SK-N-SH treated with all-trans-retinoic acid at 6 μM for 48 hours (cell line): ENCODE measurements around the gene SLC22A14.

ENCODE experiments used
- ATAC-seq: fragments of 200-7000 bp; cut with Tn5 transposase; 3 replicates; pipeline ENCODE4 v1.9.1; 2020; ENCODE audit warnings: mild to moderate bottlenecking, moderate library complexity
- GLIS3 ChIP-seq: fragments of 250-450 bp; sonication (Bioruptor Pico); IDR thresholded peaks from 2 replicates; pipeline ENCODE4 v1.5.0; 2020; ENCODE audit warnings: mild to moderate bottlenecking, moderate library complexity
- ISL1 ChIP-seq: fragments of 250-450 bp; sonication (Bioruptor Pico); IDR thresholded peaks from 2 replicates; pipeline ENCODE4 v2.1.2; 2022; ENCODE audit warnings: mild to moderate bottlenecking, moderate library complexity
- PPARA ChIP-seq: fragments of 250-450 bp; sonication (Bioruptor Pico); IDR thresholded peaks from 2 replicates; pipeline ENCODE4 v1.5.0; 2020; ENCODE audit warnings: mild to moderate bottlenecking, borderline replicate concordance
- ZC3H10 ChIP-seq: fragments of 250-450 bp; sonication (Bioruptor Pico); IDR thresholded peaks from 2 replicates; pipeline ENCODE4 v1.5.1; 2021; ENCODE audit warnings: mild to moderate bottlenecking, moderate library complexity
- ZFP3 ChIP-seq: fragments of 250-450 bp; sonication (Bioruptor Pico); IDR thresholded peaks from 2 replicates; pipeline ENCODE4 v1.5.0; 2020; ENCODE audit warnings: mild to moderate bottlenecking, moderate library complexity
- ZFP30 ChIP-seq: fragments of 450-650 bp; formaldehyde crosslinking; IDR thresholded peaks from 2 replicates; pipeline ENCODE4 v1.5.0; 2022; ENCODE audit warnings: mild to moderate bottlenecking, moderate library complexity
- ZNF8 ChIP-seq: fragments of 450-650 bp; formaldehyde crosslinking; IDR thresholded peaks from 2 replicates; pipeline ENCODE4 v1.5.0; 2020; ENCODE audit warnings: mild to moderate bottlenecking, moderate library complexity
- TF ChIP-seq, protein P1 (sequence below): fragments of 250-450 bp; sonication (Bioruptor Pico); IDR thresholded peaks from 2 replicates; pipeline ENCODE4 v1.5.0; 2020; ENCODE audit warnings: mild to moderate bottlenecking, moderate library complexity
- TF ChIP-seq, protein P2 (sequence below): fragments of 250-450 bp; sonication (Bioruptor Pico); IDR thresholded peaks from 2 replicates; pipeline ENCODE4 v1.8.0; 2020; ENCODE audit warnings: mild to moderate bottlenecking, moderate library complexity, borderline replicate concordance
- TF ChIP-seq, protein P3 (sequence below): fragments of 250-450 bp; sonication (Bioruptor Pico); IDR thresholded peaks from 2 replicates; pipeline ENCODE4 v1.5.1; 2020; ENCODE audit warnings: low read depth, mild to moderate bottlenecking, moderate library complexity

The SLC22A14 gene

DNA sequence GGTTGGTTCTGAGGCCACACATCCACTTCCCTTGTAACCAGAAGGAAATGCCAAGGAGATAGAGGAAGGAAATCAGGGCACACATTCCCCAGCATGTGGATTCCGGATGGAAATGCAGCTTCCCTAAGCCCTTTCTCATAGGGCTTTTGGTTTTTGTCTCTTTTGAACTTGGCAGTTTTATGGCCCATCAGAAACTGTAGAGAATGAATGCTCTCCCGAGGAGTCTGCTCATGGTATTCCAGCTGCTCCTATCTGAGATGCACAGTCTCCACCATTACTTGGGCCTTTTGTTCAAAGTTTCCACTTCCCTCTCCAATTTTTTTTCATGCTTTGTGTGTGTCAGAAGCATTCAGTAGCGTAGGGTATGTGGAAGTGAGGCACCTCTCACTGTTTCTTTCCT, 85.7 kb downstream of the SLC22A14 start:
- no peak for ATAC-seq
- TF ChIP-seq PPARA (CRISPR knock-in tag) (no peak), ZC3H10 (CRISPR knock-in tag) (no peak), GLIS3 (CRISPR knock-in tag) (no peak), ZFP3 (CRISPR knock-in tag) (no peak), ZFP30 (no peak), ISL1 (CRISPR knock-in tag) (no peak), ZNF8 (no peak)
- TF ChIP-seq, protein P1, sequence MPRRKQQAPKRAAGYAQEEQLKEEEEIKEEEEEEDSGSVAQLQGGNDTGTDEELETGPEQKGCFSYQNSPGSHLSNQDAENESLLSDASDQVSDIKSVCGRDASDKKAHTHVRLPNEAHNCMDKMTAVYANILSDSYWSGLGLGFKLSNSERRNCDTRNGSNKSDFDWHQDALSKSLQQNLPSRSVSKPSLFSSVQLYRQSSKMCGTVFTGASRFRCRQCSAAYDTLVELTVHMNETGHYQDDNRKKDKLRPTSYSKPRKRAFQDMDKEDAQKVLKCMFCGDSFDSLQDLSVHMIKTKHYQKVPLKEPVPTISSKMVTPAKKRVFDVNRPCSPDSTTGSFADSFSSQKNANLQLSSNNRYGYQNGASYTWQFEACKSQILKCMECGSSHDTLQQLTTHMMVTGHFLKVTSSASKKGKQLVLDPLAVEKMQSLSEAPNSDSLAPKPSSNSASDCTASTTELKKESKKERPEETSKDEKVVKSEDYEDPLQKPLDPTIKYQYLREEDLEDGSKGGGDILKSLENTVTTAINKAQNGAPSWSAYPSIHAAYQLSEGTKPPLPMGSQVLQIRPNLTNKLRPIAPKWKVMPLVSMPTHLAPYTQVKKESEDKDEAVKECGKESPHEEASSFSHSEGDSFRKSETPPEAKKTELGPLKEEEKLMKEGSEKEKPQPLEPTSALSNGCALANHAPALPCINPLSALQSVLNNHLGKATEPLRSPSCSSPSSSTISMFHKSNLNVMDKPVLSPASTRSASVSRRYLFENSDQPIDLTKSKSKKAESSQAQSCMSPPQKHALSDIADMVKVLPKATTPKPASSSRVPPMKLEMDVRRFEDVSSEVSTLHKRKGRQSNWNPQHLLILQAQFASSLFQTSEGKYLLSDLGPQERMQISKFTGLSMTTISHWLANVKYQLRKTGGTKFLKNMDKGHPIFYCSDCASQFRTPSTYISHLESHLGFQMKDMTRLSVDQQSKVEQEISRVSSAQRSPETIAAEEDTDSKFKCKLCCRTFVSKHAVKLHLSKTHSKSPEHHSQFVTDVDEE (CRISPR knock-in tag): no peak
- TF ChIP-seq, protein P2, sequence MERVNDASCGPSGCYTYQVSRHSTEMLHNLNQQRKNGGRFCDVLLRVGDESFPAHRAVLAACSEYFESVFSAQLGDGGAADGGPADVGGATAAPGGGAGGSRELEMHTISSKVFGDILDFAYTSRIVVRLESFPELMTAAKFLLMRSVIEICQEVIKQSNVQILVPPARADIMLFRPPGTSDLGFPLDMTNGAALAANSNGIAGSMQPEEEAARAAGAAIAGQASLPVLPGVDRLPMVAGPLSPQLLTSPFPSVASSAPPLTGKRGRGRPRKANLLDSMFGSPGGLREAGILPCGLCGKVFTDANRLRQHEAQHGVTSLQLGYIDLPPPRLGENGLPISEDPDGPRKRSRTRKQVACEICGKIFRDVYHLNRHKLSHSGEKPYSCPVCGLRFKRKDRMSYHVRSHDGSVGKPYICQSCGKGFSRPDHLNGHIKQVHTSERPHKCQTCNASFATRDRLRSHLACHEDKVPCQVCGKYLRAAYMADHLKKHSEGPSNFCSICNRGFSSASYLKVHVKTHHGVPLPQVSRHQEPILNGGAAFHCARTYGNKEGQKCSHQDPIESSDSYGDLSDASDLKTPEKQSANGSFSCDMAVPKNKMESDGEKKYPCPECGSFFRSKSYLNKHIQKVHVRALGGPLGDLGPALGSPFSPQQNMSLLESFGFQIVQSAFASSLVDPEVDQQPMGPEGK (CRISPR knock-in tag): no peak
- TF ChIP-seq, protein P3, sequence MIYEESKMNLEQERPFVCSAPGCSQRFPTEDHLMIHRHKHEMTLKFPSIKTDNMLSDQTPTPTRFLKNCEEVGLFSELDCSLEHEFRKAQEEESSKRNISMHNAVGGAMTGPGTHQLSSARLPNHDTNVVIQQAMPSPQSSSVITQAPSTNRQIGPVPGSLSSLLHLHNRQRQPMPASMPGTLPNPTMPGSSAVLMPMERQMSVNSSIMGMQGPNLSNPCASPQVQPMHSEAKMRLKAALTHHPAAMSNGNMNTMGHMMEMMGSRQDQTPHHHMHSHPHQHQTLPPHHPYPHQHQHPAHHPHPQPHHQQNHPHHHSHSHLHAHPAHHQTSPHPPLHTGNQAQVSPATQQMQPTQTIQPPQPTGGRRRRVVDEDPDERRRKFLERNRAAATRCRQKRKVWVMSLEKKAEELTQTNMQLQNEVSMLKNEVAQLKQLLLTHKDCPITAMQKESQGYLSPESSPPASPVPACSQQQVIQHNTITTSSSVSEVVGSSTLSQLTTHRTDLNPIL (CRISPR knock-in tag): no peak
